ENCODE data around the gene ST8SIA6.
"Not testable (repeated sequence)": the region's sequence is repeated elsewhere in the genome, so short reads cannot be mapped to it uniquely, and the experiment has no call there.

Gene ST8SIA6

DNA sequence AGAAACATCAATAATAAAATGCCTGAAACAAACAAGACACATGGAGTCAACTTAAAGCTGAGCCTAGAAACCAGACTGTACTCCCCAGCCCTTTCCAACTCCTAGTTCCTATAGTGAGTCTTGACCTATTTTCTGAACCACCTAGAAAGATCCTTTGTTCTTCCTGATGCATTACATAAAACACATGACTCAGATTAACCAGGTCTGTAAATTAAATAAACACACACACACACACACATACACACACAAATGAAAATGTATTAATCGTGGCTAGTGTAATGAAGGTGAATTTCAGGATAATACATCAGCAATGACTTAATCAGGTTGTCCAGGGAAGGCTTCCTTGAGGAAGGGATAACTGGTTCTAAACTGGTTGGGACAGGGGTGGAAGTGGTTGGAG lies 104.7 kb downstream of the ST8SIA6 start:
- no peak for DNase-seq (ENCODE audit: low read depth in 2 of 3, low spot score in 1 of 3)

- no peak for DNase-seq (ENCODE audit: low read depth in 2 of 3, low spot score in 1 of 3)
Observed at GRCh38 chr10:17348501-17349349, 105.7 kb downstream of the ST8SIA6 start.

- no peak for DNase-seq (ENCODE audit: low read depth in 2 of 3, low spot score in 1 of 3)
Observed at GRCh38 chr10:17348011-17348500, 106.3 kb downstream of the ST8SIA6 start.

DNA sequence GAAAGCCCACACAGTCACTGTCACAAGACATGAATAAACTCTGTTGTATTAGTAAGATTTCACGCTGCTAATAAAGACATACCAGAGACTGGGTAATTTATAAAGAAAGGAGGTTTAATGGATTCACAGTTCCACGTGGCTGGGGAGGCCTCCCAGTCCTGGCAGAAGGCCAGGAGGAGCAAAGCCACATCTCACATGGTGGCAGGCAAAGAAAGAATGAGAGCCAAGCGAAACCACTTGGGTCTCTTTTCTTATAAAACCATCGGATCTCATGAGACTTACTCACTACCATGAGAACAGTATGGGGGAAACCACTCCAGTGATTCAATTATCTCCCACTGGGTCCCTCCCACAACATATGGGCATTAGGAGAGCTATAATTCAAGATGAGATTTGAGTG lies 110.2 kb downstream of the ST8SIA6 start:
- DNase-seq (ENCODE audit: low read depth in 2 of 3, low spot score in 1 of 3): no peak

DNA sequence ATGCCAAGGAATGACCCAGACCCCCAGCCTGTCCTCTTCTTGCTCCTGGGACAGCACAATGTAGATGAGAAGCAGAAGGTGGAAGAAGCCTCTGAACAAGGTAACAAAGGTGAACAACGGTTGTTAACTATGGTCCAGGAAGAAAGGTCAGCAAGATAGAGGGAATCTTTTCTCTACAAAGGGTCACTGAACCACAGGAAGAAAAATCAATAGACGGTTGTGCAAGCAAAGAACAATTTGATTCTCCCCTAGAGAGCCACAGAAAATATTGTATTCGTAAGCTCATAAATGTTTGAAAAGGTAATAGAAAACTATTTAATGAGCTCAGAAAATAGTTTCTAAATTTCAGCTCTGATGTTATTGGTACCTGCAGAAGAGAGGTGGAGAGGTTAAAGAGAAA lies 111.3 kb downstream of the ST8SIA6 start:
- DNase-seq (ENCODE audit: low read depth in 2 of 3, low spot score in 1 of 3): no peak

DNA sequence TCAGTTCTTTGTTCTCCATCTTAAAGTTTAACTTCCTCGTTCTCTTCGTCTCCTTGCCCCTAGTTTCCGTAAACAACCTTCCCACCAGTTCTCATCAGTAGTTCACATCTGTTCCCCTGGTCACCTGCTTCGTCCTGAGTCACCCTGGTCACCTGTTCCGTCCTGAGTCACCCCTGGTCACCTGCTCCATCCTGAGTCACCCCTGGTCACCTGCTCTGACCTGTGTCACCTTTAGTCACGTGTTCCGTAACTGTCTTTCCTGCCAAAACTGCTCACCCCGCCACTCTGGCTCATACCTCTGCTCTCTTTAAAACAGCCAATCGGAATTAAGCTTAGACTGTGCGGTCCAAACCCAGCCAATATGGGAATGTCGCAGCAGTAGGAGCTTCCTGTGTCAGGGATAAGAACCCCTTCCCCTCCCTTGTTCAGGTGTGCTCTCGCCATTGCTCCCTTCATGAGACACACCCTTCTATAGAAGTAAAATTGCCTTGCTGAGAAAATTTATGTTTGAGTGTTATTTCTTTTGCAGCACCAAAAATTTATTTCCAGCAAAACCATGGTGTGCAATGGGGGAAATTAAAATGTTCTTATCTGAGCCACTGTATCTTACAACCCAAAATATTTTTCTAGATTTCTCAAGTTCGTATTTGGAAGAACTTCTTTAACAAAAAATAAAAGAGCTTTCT lies 114.1 kb downstream of the ST8SIA6 start:
- DNase-seq (ENCODE audit: low read depth in 2 of 3, low spot score in 1 of 3): no peak

- no peak for DNase-seq (ENCODE audit: low read depth in 2 of 3, low spot score in 1 of 3)
Observed at GRCh38 chr10:17335065-17335464, 119.3 kb downstream of the ST8SIA6 start.

- DNase-seq (ENCODE audit: low read depth in 2 of 3, low spot score in 1 of 3): no peak
Observed at GRCh38 chr10:17330501-17330900, 123.9 kb downstream of the ST8SIA6 start.

GRCh38 chr10:17326377-17326776 lies 128.0 kb downstream of the ST8SIA6 start:
- DNase-seq (ENCODE audit: low read depth in 2 of 3, low spot score in 1 of 3): no peak

DNA sequence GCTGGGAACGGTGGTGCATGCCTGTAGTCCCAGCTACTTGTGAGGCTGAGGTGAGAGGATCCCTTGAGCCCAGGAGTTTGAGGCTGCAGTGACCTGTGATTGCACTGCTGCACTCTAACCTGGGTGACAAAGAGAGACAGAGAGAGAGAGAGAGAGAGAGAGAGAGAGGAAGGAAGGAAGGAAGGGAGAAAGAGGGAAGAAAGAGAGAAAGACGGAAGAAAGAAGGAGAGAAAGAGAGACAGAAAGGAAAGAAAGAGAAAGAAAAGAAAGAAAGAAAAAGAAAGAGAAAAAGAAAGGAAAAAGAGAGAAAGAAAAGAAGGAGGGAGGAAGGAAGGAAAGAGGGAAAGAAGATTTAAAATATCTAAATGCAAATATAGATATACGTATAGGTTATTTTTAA lies 132.4 kb downstream of the ST8SIA6 start:
- not testable (repeated sequence) for DNase-seq (ENCODE audit: low read depth in 2 of 3, low spot score in 1 of 3)

DNA sequence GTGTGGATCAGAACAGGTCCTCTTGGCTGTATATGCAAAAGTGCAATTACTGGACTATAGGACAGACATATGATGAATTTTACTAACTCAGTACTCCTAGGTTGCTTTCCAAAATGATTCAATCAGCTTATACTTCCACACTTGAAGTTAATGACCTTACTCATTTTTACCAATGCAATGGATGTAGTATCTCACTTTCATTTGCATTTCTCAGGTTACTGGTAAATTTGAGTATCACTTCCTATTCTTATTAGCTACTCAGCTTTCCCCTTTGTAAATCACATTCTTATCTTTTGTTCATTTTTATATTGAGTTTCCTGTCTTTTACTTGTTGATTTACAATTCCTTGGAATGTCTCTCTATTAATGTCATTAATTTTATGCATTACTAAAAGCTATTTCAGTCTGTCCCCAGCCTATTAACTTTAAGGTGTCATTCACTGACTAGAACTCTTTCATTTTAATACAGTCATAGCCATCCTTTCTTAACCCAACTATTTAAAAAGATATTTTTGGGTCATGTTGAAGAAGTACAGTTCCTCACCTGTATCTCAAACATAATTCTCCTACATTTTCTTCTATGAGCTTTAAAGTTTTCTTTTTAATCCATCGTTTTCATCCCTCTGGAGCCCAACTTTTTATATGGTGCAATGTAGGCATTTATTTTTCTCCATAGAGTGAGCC lies 137.8 kb downstream of the ST8SIA6 start:
- DNase-seq (ENCODE audit: low read depth in 2 of 3, low spot score in 1 of 3): no peak

- no peak for DNase-seq (ENCODE audit: low read depth in 2 of 3, low spot score in 1 of 3)
Observed at GRCh38 chr10:17309435-17309834, 145.0 kb downstream of the ST8SIA6 start.

DNA sequence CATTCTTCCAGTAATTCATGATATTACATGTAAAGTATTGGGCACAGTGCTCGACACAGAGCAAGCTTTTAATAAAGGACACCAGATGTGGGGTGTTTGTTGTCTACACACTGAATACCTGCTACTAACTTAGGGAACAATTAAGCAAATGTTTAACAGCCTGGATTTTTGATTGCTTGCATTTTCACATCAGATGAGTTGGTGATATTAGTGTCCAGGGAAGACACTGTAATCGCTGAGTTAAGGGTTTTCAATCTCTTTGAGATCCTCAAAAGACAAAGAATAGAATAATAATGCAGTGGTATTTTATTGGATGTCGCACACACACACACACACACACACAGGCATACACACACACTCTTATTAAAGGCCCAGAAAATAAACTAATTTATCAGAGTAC lies 147.3 kb downstream of the ST8SIA6 start:
- no peak for DNase-seq (ENCODE audit: low read depth in 2 of 3, low spot score in 1 of 3)

DNA sequence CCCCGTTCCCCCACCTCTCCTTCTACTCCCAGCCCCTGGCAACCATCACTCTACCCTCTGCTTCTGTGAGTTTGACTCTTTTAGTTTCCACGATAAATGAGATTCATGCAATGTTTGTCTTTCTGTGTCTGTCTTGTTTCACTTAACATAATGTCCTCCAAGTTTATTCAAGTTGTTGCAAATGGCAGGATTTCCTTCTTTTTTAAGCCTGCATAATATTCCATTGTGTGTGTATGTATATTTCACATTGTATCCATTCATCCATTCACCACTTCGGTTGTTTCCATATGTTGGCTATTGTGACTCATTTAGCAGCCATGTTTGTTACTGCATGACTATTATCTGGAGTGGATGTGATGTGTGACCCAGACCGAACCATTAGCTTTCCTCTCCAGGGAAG lies 162.0 kb downstream of the ST8SIA6 start:
- DNase-seq (ENCODE audit: low read depth in 2 of 3, low spot score in 1 of 3): no peak

DNA sequence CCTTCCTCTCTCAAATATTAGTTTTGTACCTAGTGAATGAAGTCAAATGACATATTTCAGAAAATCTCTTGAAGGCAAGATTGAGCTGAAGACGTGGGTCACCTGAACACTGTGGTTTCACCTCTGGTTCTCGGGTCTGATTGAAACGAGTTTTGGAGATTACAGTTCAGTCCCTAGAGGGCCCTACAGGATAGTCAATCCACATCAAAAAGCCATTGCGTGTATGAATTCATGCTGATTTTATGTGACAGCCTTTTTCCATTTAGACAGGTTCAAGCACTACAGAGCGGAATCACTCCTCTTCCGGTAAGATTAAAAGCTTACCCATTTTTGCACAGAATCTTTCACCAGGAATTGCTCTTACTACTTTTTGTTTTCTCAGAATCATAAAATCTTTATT lies 164.2 kb downstream of the ST8SIA6 start:
- peak in 1 of 3 donors; percentile 15 for DNase-seq (ENCODE audit: low read depth in 2 of 3, low spot score in 1 of 3)

DNA sequence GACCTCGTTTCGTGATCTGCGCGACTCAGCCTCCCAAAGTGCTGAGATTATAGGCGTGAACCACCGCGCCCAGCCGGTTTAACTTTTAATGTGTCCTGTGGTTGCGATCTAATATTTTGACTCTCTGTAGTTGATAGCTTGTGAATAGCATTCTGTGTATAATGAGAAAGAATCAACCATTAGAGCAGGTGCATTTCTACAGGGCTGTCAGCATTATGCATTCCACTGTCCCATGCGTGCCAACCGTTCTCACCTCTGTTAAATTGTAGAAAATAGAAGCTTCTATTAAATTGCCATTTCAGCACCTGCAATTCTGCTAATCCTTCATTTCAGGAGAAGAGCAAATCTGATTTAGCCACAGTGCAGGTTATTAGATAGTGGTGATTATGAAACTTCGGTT lies 164.6 kb downstream of the ST8SIA6 start:
- no peak for DNase-seq (ENCODE audit: low read depth in 2 of 3, low spot score in 1 of 3)

- DNase-seq (ENCODE audit: low read depth in 2 of 3, low spot score in 1 of 3): no peak
Observed at GRCh38 chr10:17286562-17287550, 167.5 kb downstream of the ST8SIA6 start.

- DNase-seq (ENCODE audit: low read depth in 2 of 3, low spot score in 1 of 3): no peak
Observed at GRCh38 chr10:17282311-17282710, 172.1 kb downstream of the ST8SIA6 start.

- DNase-seq (ENCODE audit: low read depth in 2 of 3, low spot score in 1 of 3): no peak
Observed at GRCh38 chr10:17278607-17279240, 175.7 kb downstream of the ST8SIA6 start.

DNA sequence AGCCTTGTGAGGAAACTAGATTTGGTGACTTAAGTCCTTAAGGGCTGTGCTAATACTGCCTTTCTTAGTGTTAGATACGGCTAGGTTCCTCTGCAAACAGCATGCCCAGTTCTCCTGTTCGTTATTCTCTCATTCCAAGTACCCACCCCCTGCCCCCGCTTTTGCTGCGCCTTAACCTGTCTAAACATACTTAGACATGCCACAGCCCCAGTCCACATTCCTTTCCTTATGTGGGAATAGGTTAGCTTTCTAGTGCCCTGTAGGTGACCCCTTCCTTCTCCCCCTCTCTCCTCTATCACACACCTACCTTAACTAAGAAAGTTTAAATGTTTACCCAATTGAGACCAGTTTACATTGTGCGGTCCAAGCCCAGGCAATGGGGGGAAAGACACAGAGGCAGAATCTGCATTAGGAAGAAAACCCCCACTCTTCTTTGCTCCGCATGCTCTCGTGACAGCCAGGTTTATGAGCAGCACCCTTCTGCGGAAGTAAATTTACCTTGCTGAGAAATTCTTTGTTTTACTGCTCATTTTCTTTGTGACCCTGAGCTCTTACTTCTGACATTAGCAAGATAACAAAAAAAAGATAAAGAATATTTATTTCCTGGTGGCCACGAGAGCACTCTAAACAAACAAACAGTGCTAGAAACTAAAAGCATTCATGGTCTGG lies 177.5 kb downstream of the ST8SIA6 start:
- DNase-seq (ENCODE audit: low read depth in 2 of 3, low spot score in 1 of 3): no peak
